Activated CD8-positive, alpha-beta memory T cell treated with anti-CD3 and anti-CD28 coated beads, Interleukin-2, amount 50 U/mL, for 4 hours (primary cell): ENCODE measurements around the gene ADPRHL1.

Experiments used
- DNase-seq: peaks from one replicate; pipeline ENCODE4 v3.0.0-alpha.2; 2020

ADPRHL1 gene

GRCh38 chr13:113367020-113367560 is 86.2 kb downstream of the ADPRHL1 start:
- DNase-seq = no peak

GRCh38 chr13:113365971-113366588 is 87.2 kb downstream of the ADPRHL1 start:
- DNase-seq = no peak

- DNase-seq = no peak
Measured at GRCh38 chr13:113365583-113365970, 87.7 kb downstream of the ADPRHL1 start.

GRCh38 chr13:113364901-113365582 is 88.2 kb downstream of the ADPRHL1 start:
- DNase-seq = no peak

- DNase-seq = no peak
Measured at GRCh38 chr13:113364311-113364889, 88.9 kb downstream of the ADPRHL1 start.

- no peak for DNase-seq
Measured at GRCh38 chr13:113361406-113361805, 91.9 kb downstream of the ADPRHL1 start.

- DNase-seq = no peak
Measured at GRCh38 chr13:113360446-113360845, 92.8 kb downstream of the ADPRHL1 start.

GRCh38 chr13:113359571-113359970 is 93.7 kb downstream of the ADPRHL1 start:
- DNase-seq = no peak

- no peak for DNase-seq
Measured at GRCh38 chr13:113358653-113359190, 94.6 kb downstream of the ADPRHL1 start.

GRCh38 chr13:113357529-113357928 is 95.8 kb downstream of the ADPRHL1 start:
- no peak for DNase-seq

GRCh38 chr13:113356596-113356995 is 96.7 kb downstream of the ADPRHL1 start:
- DNase-seq = no peak

GRCh38 chr13:113355621-113356020 is 97.7 kb downstream of the ADPRHL1 start:
- no peak for DNase-seq

GRCh38 chr13:113354831-113355610 is 98.3 kb downstream of the ADPRHL1 start:
- no peak for DNase-seq

- DNase-seq = no peak
Measured at GRCh38 chr13:113353254-113353653, 100.0 kb downstream of the ADPRHL1 start.

- no peak for DNase-seq
Measured at GRCh38 chr13:113351514-113352026, 101.7 kb downstream of the ADPRHL1 start.

- no peak for DNase-seq
Measured at GRCh38 chr13:113350938-113351335, 102.4 kb downstream of the ADPRHL1 start.

GRCh38 chr13:113350065-113350937 is 103.0 kb downstream of the ADPRHL1 start:
- no peak for DNase-seq
